GM23338 (cell line): ENCODE measurements around the gene MTURN.

Experiments used
- EZH2 ChIP-seq: fragments of 200-600 bp; sonication (generic); IDR thresholded peaks from one replicate; pipeline ENCODE4 v1.8.0; 2017; ENCODE audit warnings: antibody characterized with exemption, mild to moderate bottlenecking, low read depth; ENCODE audit not compliant: unreplicated experiment
- NANOG ChIP-seq: IDR thresholded peaks from 2 replicates; pipeline ENCODE4 v1.6.1; 2016; ENCODE audit warnings: antibody characterized with exemption, borderline replicate concordance
- POLR2AphosphoS5 ChIP-seq: IDR thresholded peaks from 2 replicates; pipeline ENCODE4 v1.6.1; 2016; ENCODE audit warnings: antibody characterized with exemption, low read depth
- TF ChIP-seq, protein P1 (sequence below), 2 experiments: fragments of 200-600 bp in 1 of 2; sonication (generic) in 1 of 2; conservative IDR thresholded peaks; 2 replicates each; pipeline versions ENCODE4 v1.5.1 to v1.6.1; 2016 to 2017; ENCODE audit warnings: antibody characterized with exemption in 2 of 2, low read depth in 2 of 2, mild to moderate bottlenecking in 2 of 2, moderate library complexity in 1 of 2

DNA sequence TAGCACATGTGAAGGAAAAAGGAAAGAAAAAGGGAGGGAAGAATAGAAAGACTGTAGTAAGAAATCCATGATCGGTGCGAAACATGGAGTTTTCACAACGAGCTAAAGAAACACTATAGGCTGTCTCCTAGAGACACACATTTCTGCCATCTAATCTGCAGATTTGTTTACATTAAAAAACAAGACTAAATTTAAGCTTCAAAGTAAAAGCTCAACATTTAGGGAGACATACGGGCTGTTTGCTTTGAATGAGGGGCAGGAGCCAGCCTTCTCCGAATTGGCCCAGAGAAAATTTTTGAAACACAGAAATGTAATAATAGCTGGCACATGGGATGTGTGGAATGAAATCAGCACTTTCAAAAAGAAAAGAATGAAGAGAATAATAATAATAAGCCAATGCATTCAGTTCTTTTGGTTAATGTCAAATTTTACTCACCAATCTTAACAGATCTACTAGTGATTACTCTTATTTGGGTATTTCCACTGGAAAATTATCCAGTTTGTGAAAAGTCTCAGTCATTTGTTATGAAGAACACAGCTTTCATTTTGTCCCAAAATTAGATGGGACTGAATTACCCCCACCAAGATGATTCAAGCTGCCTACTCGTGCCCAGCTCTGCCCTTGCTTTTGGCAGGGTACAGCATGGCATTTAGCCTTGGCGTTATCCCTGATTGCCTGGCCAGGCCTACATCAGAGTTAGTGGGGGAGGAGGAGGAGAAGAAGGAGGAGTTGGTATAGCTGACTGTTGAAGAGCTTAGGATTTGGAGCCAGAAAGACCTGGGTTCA is 47.1 kb downstream of the MTURN start:
- TF ChIP-seq NANOG: no peak
- no peak for TF ChIP-seq POLR2AphosphoS5
- no peak for TF ChIP-seq EZH2
- TF ChIP-seq, protein P1, sequence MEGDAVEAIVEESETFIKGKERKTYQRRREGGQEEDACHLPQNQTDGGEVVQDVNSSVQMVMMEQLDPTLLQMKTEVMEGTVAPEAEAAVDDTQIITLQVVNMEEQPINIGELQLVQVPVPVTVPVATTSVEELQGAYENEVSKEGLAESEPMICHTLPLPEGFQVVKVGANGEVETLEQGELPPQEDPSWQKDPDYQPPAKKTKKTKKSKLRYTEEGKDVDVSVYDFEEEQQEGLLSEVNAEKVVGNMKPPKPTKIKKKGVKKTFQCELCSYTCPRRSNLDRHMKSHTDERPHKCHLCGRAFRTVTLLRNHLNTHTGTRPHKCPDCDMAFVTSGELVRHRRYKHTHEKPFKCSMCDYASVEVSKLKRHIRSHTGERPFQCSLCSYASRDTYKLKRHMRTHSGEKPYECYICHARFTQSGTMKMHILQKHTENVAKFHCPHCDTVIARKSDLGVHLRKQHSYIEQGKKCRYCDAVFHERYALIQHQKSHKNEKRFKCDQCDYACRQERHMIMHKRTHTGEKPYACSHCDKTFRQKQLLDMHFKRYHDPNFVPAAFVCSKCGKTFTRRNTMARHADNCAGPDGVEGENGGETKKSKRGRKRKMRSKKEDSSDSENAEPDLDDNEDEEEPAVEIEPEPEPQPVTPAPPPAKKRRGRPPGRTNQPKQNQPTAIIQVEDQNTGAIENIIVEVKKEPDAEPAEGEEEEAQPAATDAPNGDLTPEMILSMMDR (conservative IDR thresholded peaks at IDR 0.05; ENCODE audit: low read depth in 2 of 2): no peak
